A673 (cell line): Measurements from ENCODE around the gene MAGI1.

Source experiments
- CTCF ChIP-seq: fragments of 300-800, 200-600 bp; sonication (generic); conservative IDR thresholded peaks from 2 replicates; pipeline ENCODE4 v1.5.1; 2017; ENCODE audit warnings: low read depth, mild to moderate bottlenecking, antibody characterized with exemption, low read length, moderate library complexity, mixed read lengths
- EZH2 ChIP-seq: fragments of 200-600 bp; sonication (generic); IDR thresholded peaks from 2 replicates; pipeline ENCODE4 v1.6.1; 2017; ENCODE audit warnings: borderline replicate concordance, low read depth, mild to moderate bottlenecking, mixed read lengths, antibody characterized with exemption, low read length; ENCODE audit not compliant: poor library complexity, severe bottlenecking

- TF ChIP-seq CTCF = no peak
- TF ChIP-seq EZH2 = no peak
Measured at GRCh38 chr3:65867463-65868210, 171.1 kb downstream of the MAGI1 start.
